Hematopoietic multipotent progenitor cell treated with erythropoietin and hydrocortisone succinate and interleukin-3 and kit ligand, for 17 days (in vitro differentiated cells): Measurements from ENCODE around the gene PHPT1.
A peak's percentile ranks its signal among the peaks of the same experiment; 100 is the strongest.

Source experiments
- DNase-seq: peaks from one replicate; pipeline ENCODE4 v3.0.0-alpha.2; 2015; ENCODE audit warnings: low spot score

Gene PHPT1

DNA sequence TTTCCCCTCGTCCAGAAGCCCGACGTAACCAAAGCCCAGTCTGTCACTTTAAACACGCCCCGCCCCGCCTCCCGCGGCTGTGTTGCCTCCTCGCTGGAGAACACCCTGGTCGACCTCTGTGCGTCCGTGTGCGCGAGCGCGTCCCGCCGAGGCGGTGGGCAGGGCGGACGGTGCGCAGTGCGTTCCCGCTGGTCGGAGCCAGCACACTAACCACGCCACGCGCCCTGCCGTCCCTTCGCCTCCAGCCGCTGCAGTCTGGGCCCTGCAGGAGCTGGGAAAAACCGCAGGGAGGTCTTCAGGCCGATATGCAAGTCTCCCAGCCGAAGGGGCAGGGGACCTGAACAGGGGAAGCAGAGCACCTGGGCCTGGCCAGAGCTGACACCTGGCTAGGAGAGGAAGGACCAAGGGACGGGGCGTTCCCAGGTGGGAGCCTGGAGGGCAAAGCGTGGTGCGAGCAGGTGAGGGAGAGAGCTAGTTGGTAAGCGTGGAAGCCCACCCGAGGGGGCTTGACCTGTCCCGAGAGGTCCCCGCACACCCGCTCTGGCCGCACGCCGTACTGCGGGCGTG, 1.3 kb upstream of the PHPT1 start:
- peak; percentile 32 for DNase-seq

DNA sequence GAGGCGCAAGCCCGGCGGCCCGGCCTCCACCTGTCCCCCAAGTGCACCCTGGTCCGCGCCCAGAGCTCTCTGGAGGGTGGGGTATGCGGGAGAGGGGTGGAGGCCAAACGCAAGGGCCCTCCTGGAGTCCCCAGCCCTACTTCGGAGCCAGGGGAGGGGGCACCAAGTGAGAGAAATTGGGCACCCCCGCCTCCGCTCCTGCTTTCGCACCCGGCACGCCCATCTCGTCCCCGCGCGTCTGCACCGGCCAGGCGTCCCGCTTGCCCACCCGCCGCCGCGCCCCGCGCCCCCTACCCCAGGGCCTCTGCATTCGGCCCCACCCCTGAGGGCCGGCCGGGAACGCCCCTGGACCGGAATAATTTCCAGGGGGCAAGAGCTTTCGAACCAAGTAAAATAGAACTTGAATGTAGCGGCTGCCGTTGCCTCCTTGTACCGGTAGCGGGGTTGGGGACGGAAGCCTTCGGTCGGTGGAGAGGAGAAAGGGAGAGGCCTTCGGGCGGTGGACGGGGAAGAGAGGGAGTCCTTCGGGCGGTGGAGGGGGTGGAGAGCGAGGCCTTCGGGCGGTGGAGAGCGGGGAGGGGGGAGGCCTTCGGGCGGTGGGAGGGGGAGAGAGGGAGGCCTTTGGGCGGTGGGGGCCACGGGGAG, 694 bp upstream of the PHPT1 start:
- peak; percentile 46 for DNase-seq

DNA sequence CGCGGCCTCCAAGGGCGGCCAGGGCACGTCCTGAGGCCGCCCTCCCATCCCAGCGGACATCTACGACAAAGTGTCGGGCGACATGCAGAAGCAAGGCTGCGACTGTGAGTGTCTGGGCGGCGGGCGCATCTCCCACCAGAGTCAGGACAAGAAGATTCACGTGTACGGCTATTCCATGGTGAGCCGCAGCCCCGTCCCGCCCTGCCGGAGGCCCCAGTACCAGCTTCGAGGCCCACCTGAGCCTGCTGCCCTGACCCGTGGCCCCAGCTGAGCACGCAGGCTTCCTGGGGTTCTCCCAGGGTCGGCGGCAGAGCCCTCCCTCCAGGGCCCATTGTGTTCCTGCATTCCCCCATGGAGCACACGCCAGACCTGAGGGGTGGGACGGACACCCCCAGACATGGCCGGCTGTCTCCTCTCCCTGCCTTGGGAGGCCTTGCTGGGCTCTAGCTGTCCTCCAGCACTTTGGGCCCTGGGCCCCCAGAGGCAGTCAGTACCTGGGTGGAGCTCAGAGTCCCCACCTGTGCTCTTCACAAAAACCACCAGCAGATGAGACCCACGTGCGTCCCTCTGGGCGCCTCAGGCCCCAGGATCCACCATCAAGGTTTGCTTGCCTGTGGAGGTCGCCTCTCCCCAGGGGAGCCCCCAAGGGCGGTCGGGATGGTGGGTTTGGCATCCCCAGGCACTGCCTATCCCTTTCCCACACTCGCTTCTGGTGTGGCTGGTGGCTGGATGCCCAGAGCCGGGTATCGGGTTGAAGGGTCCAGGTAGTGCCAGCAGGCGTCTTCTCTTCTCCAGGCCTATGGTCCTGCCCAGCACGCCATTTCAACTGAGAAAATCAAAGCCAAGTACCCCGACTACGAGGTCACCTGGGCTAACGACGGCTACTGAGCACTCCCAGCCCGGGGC, 1.0 kb downstream of the PHPT1 start:
- DNase-seq = no peak

DNA sequence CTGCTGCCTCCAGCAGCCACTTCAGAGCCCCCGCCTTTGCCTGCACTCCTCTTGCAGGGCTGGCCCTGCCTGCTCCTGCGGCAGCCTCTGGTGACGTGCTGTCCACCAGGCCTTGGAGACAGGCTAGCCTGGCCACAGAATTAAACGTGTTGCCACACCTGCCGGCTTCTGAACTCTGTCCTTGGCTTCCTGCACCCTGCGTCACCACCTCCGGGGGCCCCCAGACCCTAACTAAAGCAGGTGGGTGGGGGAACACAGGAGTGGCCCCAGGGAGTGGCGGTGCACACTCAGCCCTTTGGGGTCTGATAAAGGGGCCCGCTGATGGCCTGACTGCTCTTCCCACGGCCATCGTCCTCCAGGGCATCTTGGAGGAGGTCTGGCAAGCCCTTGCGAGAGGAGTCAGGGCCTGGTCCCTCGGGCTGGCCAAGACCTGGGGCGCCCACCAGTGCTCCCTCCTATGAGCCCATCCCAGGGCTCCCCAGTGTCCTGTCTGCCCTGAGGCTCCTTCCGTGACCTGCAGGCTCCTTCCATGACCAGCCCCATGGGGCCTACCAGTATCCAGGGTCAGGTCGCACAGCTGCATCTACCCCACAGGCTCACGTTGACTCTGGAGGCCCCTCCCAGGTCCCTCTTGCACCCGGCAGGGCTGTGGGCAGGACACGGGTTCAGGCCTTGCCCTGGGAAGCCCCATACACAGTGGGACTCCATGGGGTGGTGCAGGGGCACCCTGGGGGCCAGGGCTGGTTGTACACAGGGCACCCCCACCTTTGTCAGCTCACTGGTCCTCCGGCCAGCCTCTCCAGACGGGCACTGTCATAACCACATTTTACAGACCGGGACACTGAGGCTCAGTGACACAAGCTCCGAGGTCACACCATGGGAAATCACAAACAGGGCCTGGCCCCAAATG, 1.9 kb downstream of the PHPT1 start:
- no peak for DNase-seq

DNA sequence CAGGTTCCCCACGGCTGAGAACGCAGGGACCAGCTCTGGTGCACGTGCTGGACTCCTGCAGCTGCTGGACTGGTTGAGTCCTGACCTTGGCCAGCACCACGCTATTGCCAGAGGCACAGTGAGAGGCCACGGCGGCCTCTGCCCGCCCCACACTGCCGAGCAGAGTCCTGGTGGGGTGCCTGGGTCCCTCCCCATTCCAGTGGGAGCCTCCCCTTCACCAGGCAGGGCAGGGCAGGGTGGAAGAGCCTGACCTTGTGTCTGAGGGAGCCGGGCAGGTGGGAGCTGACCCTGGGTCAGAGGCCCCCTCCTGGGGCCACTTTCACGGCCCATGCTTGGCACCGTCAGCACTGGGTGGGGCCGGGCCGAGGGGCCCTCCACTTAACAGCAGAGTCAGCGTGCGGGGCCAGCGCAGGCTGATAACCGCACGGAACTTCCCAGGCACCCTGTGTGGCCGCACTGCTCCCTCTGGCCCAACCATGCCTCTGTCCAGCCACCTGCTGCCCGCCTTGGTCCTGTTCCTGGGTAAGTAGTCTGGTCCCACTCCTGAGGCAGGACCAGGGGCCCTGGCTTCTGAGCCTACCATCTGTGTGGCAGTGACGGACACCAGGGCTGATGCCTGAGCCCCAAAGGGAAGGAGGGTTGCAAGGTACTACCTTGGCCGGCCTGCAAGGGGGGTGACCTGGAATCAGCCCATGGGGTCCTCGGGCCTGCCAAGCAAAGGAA, 2.9 kb downstream of the PHPT1 start, which contains the start of gene MAMDC4:
Gene MAMDC4 (plus strand): TSS at position 406 of the 723 bp plus-strand sequence. CDS start 71 bp downstream, at position 477.
- DNase-seq = no peak

DNA sequence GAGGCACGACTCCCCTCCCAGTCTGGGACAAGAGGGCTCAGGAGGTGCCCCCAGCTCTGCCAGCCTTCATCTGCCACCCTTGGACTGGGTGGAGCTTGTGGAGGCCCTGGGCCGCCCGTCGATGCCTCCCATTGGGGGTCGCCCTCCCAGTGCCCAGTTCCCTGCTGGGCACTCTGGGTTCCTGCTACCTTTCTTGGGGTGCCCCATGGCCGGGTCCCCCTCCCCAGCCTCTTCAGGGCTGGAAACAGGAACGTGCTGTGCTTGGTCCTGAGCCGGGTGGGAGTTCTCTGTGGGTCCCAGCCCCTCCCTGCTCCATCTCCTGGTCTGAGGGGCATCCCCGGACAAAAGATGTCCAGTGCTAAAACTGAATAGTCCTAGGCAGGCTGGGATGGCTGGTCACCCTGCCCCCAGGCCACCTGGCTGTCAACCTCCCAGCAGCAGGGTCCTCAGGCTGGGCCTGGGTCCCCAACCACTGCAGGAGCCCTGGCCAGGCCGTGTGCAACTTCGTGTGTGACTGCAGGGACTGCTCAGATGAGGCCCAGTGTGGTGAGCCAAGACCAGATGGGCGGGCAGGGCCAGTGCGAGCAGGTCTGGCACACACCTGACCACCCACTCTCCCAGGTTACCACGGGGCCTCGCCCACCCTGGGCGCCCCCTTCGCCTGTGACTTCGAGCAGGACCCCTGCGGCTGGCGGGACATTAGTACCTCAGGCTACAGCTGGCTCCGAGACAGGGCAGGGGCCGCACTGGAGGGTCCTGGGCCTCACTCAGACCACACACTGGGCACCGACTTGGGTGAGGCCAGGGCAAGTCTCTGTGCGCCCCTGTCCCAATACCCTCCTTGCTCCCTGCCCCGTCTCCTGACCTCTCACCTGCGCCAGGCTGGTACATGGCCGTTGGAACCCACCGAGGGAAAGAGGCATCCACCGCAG, 3.7 kb downstream of the PHPT1 start:
- no peak for DNase-seq

DNA sequence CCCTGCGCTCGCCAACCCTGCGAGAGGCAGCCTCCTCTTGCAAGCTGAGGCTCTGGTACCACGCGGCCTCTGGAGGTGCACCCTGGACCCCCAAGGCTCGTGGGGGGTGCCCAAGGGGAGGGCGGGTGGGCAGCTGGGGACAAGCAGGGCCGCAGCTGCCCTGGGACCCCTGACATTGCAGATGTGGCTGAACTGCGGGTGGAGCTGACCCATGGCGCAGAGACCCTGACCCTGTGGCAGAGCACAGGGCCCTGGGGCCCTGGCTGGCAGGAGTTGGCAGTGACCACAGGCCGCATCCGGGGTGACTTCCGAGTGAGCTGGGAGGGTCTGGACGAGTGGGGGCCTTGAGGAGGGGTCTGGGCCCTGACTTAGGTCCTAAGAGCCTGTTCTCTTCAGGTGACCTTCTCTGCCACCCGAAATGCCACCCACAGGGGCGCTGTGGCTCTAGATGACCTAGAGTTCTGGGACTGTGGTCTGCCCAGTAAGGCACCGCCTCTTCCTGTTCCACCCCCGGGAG, 4.4 kb downstream of the PHPT1 start:
- no peak for DNase-seq

DNA sequence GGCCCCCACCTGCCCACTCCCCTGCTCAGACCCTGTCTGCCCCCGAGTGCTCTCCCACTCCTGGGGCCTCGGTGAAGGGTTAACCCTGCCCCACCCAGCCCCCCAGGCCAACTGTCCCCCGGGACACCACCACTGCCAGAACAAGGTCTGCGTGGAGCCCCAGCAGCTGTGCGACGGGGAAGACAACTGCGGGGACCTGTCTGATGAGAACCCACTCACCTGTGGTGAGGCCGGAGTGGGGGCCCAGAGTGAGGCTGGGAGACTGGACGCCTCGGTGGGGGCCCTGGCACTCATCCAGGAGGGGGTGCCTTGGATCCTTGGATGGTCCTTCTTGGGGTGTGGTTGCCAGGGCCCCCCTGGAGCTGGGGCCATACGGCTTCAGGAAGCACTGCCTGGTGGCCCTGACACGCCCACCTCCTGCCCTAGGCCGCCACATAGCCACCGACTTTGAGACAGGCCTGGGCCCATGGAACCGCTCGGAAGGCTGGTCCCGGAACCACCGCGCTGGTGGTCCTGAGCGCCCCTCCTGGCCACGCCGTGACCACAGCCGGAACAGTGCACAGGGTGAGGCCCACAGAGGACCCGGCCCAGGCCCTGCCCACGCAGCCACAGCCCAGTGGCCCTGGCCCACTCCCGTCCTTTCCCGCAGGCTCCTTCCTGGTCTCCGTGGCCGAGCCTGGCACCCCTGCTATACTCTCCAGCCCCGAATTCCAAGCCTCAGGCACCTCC, 5.1 kb downstream of the PHPT1 start:
- no peak for DNase-seq

DNA sequence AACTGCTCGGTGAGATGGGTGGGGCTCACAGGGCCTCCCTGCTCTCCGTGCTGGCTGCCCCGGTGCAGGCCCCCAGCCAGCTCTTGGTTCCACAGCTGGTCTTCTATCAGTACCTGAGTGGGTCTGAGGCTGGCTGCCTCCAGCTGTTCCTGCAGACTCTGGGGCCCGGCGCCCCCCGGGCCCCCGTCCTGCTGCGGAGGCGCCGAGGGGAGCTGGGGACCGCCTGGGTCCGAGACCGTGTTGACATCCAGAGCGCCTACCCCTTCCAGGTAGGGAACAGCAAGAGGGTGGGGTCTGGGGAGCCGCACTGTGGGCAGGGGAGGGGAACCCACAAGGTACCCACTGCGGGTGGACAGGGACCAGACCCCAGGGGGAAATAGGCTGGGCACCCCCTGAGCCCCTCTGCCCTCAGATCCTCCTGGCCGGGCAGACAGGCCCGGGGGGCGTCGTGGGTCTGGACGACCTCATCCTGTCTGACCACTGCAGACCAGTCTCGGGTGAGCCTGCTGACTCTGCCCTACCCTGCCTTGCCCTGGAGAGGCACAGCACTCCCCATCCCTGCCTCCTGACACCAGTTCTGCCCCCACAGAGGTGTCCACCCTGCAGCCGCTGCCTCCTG, 5.7 kb downstream of the PHPT1 start:
- no peak for DNase-seq

DNA sequence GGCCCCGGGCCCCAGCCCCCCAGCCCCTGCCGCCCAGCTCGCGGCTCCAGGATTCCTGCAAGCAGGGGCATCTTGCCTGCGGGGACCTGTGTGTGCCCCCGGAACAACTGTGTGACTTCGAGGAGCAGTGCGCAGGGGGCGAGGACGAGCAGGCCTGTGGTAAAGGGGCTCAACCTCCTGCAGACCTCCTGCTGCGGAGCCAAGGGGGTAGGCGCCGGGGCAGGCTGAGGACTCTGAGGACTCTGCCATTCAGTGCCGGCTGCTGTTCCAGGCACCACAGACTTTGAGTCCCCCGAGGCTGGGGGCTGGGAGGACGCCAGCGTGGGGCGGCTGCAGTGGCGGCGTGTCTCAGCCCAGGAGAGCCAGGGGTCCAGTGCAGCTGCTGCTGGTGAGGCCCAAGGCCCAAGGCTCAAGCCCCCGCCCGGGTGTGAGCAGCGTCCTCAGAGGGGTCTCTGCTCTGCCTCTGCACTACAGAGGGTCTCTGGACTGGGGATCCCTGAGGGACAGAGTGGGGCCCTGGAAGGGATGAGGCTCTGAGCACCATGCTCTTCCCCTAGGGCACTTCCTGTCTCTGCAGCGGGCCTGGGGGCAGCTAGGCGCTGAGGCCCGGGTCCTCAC, 6.4 kb downstream of the PHPT1 start:
- no peak for DNase-seq

DNA sequence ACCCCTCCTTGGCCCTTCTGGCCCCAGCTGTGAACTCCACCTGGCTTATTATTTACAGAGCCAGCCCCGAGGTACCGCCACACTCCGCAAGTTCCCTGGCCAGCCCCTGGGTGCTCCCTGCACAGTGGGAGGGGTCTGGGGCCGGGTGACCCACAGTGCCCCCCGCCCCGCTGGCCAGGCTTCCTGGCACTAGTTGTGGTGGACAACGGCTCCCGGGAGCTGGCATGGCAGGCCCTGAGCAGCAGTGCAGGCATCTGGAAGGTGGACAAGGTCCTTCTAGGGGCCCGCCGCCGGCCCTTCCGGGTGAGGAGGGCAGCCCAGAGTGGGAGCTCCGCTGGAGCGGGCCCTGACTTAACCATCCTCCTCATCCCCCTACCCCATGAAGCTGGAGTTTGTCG, 6.9 kb downstream of the PHPT1 start:
- no peak for DNase-seq

DNA sequence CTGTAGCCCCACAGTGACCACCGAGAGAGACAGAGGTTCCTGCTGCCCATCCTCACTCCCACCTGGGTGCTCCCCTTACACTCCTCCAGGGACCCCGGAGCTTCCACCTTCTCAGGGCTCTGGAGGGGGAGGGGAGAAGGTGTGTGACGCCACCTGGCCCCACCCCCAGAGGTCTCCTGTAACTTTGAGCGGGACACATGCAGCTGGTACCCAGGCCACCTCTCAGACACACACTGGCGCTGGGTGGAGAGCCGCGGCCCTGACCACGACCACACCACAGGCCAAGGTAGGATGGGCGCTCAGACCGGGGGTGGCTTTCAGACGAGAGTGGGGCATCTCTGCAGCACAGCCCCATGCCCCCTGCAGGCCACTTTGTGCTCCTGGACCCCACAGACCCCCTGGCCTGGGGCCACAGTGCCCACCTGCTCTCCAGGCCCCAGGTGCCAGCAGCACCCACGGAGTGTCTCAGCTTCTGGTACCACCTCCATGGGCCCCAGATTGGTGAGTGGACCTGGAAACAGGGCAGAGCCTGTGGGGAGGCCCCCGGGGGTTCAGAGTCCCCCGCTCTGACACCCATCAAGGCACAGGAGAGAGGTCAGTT, 7.4 kb downstream of the PHPT1 start:
- DNase-seq = no peak

DNA sequence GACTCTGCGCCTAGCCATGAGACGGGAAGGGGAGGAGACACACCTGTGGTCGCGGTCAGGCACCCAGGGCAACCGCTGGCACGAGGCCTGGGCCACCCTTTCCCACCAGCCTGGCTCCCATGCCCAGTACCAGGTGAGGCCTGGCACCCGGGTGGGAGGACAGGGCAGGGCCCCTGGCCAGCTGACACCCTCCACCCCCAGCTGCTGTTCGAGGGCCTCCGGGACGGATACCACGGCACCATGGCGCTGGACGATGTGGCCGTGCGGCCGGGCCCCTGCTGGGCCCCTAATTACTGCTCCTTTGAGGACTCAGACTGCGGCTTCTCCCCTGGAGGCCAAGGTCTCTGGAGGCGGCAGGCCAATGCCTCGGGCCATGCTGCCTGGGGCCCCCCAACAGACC, 8.0 kb downstream of the PHPT1 start:
- no peak for DNase-seq

DNA sequence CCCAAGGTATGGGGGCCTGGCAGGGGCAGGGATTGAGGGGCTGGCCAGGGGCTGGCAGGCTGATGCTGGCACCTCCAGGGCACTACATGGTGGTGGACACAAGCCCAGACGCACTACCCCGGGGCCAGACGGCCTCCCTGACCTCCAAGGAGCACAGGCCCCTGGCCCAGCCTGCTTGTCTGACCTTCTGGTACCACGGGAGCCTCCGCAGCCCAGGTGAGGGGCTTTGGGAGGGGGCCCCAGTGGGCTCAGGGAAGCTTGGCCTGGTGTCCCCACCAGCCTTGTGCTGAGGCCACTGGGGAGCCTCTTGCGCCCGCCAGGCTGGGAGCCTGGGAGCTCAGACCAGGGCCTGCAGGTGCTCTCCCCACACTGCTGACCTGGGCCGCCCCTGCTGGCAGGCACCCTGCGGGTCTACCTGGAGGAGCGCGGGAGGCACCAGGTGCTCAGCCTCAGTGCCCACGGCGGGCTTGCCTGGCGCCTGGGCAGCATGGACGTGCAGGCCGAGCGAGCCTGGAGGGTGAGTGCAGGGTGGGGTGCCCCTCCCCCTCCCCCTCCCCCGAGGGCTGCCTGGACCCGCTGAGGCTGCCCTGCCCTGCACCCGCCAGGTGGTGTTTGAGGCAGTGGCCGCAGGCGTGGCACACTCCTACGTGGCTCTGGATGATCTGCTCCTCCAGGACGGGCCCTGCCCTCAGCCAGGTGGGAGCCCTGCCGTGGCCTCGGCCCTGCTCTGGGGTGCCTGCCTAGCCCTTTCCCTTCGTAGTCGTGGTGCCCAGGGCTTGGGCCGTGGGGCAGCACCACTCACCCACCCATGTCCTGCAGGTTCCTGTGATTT, 8.6 kb downstream of the PHPT1 start:
- DNase-seq = no peak

DNA sequence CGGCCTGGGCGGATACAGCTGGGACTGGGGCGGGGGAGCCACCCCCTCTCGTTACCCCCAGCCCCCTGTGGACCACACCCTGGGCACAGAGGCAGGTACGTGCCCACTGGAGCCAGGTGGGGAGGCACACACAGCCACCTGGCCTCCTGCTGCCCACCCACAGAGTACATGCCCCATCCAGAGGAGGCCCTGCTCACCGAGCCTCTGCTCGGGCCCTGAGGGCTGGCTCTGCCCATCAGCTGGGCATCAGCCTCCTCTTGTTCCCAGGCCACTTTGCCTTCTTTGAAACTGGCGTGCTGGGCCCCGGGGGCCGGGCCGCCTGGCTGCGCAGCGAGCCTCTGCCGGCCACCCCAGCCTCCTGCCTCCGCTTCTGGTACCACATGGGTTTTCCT, 9.2 kb downstream of the PHPT1 start:
- no peak for DNase-seq

DNA sequence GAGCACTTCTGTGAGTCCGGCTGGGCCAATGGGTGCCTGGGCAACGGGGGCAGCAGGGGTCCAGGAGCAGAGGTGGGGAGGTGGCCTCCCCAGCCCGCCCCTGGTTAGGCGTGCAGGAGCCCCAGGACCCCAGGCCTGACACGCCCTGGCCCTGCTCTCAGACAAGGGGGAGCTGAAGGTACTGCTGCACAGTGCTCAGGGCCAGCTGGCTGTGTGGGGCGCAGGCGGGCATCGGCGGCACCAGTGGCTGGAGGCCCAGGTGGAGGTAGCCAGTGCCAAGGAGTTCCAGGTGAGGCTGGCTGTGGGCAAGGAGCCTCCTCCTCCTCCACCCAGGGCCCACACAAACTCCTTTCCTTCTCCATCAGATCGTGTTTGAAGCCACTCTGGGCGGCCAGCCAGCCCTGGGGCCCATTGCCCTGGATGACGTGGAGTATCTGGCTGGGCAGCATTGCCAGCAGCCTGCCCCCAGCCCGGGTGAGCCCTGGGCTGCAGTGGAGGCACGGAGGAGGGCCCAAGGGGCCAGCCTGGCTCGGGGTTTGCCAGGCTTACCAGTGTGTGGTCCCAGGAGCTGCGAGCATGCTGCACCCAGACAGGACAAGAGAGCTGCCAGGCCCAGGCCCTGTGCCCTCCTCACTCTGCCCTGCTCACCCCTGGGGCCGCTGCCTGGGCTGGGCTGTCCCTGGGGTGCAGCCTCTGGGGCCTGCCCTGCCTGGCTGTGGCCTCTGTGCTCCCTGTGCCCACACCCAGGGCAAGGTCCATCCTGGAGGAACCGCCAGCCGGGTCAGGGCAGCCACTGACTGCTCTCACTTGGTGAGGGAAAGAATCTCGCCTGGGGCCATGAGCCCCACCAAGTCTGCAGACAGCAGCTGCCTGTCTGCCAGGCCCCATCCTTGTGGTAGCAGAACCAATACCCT, 9.9 kb downstream of the PHPT1 start:
- DNase-seq = no peak
